Smooth muscle cell (in vitro differentiated cells): ENCODE results near the gene SORBS2. TPM values are rescaled to one million over a fixed set of nuclear protein-coding genes. Genes with fewer than 3 reads are reported as not detected.

Experiments
- DNase-seq: peaks from one replicate; lab custom pipeline; 2025; ENCODE audit not compliant: unreplicated experiment; lab: John Stamatoyannopoulos, UW
- H2AFZ ChIP-seq: fragments of 200-600 bp; sonication (generic); 2 replicates; pipeline ENCODE4 v1.6.0; 2016; ENCODE audit warnings: antibody characterized with exemption, low read depth, mild to moderate bottlenecking
- H3F3A ChIP-seq: fragments of 200-600 bp; sonication (generic); 2 replicates; pipeline ENCODE4 v1.6.0; 2017; ENCODE audit warnings: antibody characterized with exemption, low read depth
- H3K27ac ChIP-seq: fragments of 200-600 bp; sonication (generic); 2 replicates; pipeline ENCODE4 v1.5.1; 2016; ENCODE audit warnings: low read depth, mild to moderate bottlenecking
- H3K27me3 ChIP-seq: fragments of 200-600 bp; sonication (generic); 2 replicates; pipeline ENCODE4 v1.6.1; 2016; ENCODE audit warnings: low read depth, mild to moderate bottlenecking
- H3K36me3 ChIP-seq: fragments of 200-600 bp; sonication (generic); 2 replicates; pipeline ENCODE4 v1.5.1; 2016; ENCODE audit warnings: low read depth
- H3K4me1 ChIP-seq: fragments of 200-600 bp; sonication (generic); 2 replicates; pipeline ENCODE4 v1.5.1; 2016; ENCODE audit warnings: low read depth
- H3K4me2 ChIP-seq: fragments of 200-600 bp; sonication (generic); 2 replicates; pipeline ENCODE4 v1.6.0; 2016; ENCODE audit warnings: mild to moderate bottlenecking
- H3K4me3 ChIP-seq: fragments of 200-600 bp; sonication (generic); 2 replicates; pipeline ENCODE4 v1.5.1; 2016; ENCODE audit warnings: mild to moderate bottlenecking
- H3K79me2 ChIP-seq: fragments of 200-600 bp; sonication (generic); 2 replicates; pipeline ENCODE4 v1.6.0; 2016; ENCODE audit warnings: low read depth, mild to moderate bottlenecking
- H3K9ac ChIP-seq: fragments of 200-600 bp; sonication (generic); 2 replicates; pipeline ENCODE4 v1.6.0; 2016; ENCODE audit warnings: low read depth
- H3K9me3 ChIP-seq: fragments of 200-600 bp; sonication (generic); replicated peaks from 2 replicates; pipeline ENCODE4 v1.5.1; 2016; ENCODE audit warnings: low read depth
- H4K20me1 ChIP-seq: fragments of 200-600 bp; sonication (generic); 2 replicates; pipeline ENCODE4 v1.6.0; 2016; ENCODE audit warnings: low read depth
- WGBS: methylation state at CpG from one replicate; pipeline ENCODE4 v1.1.7; 2016; ENCODE audit warnings: low lambda C conversion rate; 5-methylcytosine and 5-hydroxymethylcytosine counted together
- polyA plus RNA-seq: library from polyadenylated mRNA; unstranded; fragments of >200 nt; fragmentation: Nextera tagmentation; extraction: Ambion mirVana; gene quantifications from 2 replicates; pipeline ENCODE4 v1.2.1, GENCODE V29; 2016
- total RNA-seq: library from RNA; depleted of rRNA; stranded (reverse); fragments of >200 nt; gene quantifications from 2 replicates; pipeline ENCODE4 v1.2.3, GENCODE V29; 2014
- TF ChIP-seq, protein P1 (sequence below): fragments of 200-600 bp; sonication (generic); IDR thresholded peaks from 2 replicates; pipeline ENCODE4 v1.5.1; 2017; ENCODE audit warnings: borderline replicate concordance, mild to moderate bottlenecking, antibody characterized with exemption; ENCODE audit not compliant: insufficient read depth, poor library complexity, severe bottlenecking

The SORBS2 gene
- total and polyA plus RNA-seq, 2 experiments from 2014 or later: 9.0 to 36.6 TPM

DNA sequence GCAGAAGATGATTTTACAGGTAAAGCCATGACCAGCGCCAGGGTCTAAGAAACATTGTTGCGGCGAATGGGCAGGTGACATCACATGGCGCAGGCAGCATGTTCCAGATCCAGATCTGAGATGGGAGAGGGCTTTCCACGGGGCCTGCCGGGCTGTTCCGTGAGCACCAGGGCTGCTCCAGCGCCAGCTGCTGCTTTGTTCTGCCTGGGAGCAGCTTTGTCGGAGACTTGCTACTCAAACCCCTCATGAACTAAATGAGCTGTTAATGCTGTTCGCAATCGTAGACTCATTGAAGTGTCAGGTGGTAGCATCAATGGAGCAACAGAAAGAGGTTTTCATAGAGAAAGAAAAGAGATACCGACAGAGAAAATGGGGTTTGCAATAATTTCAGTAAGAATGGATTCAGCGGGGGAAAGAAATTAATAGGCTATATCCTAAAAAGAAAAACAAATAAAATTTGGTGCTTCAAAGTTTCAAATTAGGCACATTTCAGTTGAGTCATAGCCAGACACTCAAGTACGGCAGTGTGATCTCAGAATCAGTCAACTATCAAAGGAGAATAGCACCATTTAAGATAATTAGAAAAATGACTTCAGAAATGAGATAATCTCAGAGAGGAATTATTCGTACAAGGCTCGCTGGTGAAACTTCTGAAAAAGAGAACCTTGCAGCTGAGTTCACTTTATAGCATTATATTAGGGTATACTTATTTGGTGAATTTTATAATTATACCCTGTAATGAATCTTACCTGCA, 23.9 kb downstream of the SORBS2 start:
- no peak overlapping the region for H3K27ac ChIP-seq
- no peak overlapping the region for H3K4me2 ChIP-seq
- TF ChIP-seq, protein P1, sequence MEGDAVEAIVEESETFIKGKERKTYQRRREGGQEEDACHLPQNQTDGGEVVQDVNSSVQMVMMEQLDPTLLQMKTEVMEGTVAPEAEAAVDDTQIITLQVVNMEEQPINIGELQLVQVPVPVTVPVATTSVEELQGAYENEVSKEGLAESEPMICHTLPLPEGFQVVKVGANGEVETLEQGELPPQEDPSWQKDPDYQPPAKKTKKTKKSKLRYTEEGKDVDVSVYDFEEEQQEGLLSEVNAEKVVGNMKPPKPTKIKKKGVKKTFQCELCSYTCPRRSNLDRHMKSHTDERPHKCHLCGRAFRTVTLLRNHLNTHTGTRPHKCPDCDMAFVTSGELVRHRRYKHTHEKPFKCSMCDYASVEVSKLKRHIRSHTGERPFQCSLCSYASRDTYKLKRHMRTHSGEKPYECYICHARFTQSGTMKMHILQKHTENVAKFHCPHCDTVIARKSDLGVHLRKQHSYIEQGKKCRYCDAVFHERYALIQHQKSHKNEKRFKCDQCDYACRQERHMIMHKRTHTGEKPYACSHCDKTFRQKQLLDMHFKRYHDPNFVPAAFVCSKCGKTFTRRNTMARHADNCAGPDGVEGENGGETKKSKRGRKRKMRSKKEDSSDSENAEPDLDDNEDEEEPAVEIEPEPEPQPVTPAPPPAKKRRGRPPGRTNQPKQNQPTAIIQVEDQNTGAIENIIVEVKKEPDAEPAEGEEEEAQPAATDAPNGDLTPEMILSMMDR: no peak
- H4K20me1 ChIP-seq: no peaks in the 10 kb centered on the region
- peaks cover 9% of the 10 kb centered on the region for H3K4me1 ChIP-seq
- no peaks in the 10 kb centered on the region for H3K9me3 ChIP-seq
- no peaks in the 10 kb centered on the region for H3K27me3 ChIP-seq
- DNase-seq: no peak
- no peak overlapping the region for H2AFZ ChIP-seq
- no peaks in the 10 kb centered on the region for H3K79me2 ChIP-seq
- H3K4me3 ChIP-seq: no peak overlapping the region
- no peak overlapping the region for H3K9ac ChIP-seq
- H3F3A ChIP-seq: no peaks in the 10 kb centered on the region
- WGBS: 90% methylated on average over 16 of the region's 16 CpGs
- H3K36me3 ChIP-seq: no peaks in the 10 kb centered on the region

GRCh38 chr4:185786422-185786821, 25.6 kb downstream of the SORBS2 start:
- DNase-seq: no peak
- WGBS: 32% methylated on average over 6 of the region's 6 CpGs
- no peaks in the 10 kb centered on the region for H3K27me3 ChIP-seq
- H2AFZ ChIP-seq: no peak overlapping the region
- H3K79me2 ChIP-seq: no peaks in the 10 kb centered on the region
- TF ChIP-seq, protein P1: no peak
- H3K27ac ChIP-seq: no peak overlapping the region
- no peaks in the 10 kb centered on the region for H3K9me3 ChIP-seq
- H4K20me1 ChIP-seq: no peaks in the 10 kb centered on the region
- no peaks in the 10 kb centered on the region for H3K4me1 ChIP-seq
- H3F3A ChIP-seq: no peaks in the 10 kb centered on the region
- H3K36me3 ChIP-seq: no peaks in the 10 kb centered on the region
- no peak overlapping the region for H3K4me2 ChIP-seq
- no peak overlapping the region for H3K4me3 ChIP-seq
- no peak overlapping the region for H3K9ac ChIP-seq

- Histone ChIP-seq H3K27me3 (no peaks in the 10 kb centered on the region), H3K9me3 (no peaks in the 10 kb centered on the region), H3K4me2 (no peak overlapping the region), H3K79me2 (no peaks in the 10 kb centered on the region), H4K20me1 (no peaks in the 10 kb centered on the region), H3K27ac (no peak overlapping the region), H3F3A (no peaks in the 10 kb centered on the region), H3K4me3 (no peak overlapping the region), H2AFZ (no peak overlapping the region), H3K36me3 (no peaks in the 10 kb centered on the region), H3K4me1 (no peaks in the 10 kb centered on the region), H3K9ac (no peak overlapping the region)
- 88% methylated on average over 5 of the region's 5 CpGs for WGBS
- TF ChIP-seq, protein P1: no peak
- no peak for DNase-seq
Measured at GRCh38 chr4:185783574-185783973, 28.4 kb downstream of the SORBS2 start.

- H3K27ac ChIP-seq: no peak overlapping the region
- no peaks in the 10 kb centered on the region for H3K9me3 ChIP-seq
- H3K9ac ChIP-seq: no peak overlapping the region
- H3K4me3 ChIP-seq: no peak overlapping the region
- no peaks in the 10 kb centered on the region for H3K79me2 ChIP-seq
- H3K36me3 ChIP-seq: no peaks in the 10 kb centered on the region
- no peak overlapping the region for H2AFZ ChIP-seq
- no peaks in the 10 kb centered on the region for H3F3A ChIP-seq
- H3K4me2 ChIP-seq: no peak overlapping the region
- no peaks in the 10 kb centered on the region for H3K4me1 ChIP-seq
- DNase-seq: no peak
- no peaks in the 10 kb centered on the region for H4K20me1 ChIP-seq
- no peaks in the 10 kb centered on the region for H3K27me3 ChIP-seq
- TF ChIP-seq, protein P1: no peak
Measured at GRCh38 chr4:185782523-185782922, 29.5 kb downstream of the SORBS2 start.
